ENCODE results near the gene STC2. TPM values are rescaled to one million over a fixed set of nuclear protein-coding genes. Genes with fewer than 3 reads are reported as not detected.

STC2 gene
- total and polyA plus RNA-seq, 3 donors from 2014 or later, result 0.87 to 2.0 (median 2.0) TPM

- Histone ChIP-seq H3K4me3 (no peak overlapping the region), H3K27ac (no peak overlapping the region), H3K9me3 (no peaks in the 10 kb centered on the region), H3K27me3 (no peaks in the 10 kb centered on the region), H3K36me3 (ENCODE audit: low read depth, missing control alignments) (no peaks in the 10 kb centered on the region), H3K4me1 (no peaks in the 10 kb centered on the region)
- no peak for TF ChIP-seq POLR2A (IDR thresholded peaks at IDR 0.05)
- TF ChIP-seq, protein P1, sequence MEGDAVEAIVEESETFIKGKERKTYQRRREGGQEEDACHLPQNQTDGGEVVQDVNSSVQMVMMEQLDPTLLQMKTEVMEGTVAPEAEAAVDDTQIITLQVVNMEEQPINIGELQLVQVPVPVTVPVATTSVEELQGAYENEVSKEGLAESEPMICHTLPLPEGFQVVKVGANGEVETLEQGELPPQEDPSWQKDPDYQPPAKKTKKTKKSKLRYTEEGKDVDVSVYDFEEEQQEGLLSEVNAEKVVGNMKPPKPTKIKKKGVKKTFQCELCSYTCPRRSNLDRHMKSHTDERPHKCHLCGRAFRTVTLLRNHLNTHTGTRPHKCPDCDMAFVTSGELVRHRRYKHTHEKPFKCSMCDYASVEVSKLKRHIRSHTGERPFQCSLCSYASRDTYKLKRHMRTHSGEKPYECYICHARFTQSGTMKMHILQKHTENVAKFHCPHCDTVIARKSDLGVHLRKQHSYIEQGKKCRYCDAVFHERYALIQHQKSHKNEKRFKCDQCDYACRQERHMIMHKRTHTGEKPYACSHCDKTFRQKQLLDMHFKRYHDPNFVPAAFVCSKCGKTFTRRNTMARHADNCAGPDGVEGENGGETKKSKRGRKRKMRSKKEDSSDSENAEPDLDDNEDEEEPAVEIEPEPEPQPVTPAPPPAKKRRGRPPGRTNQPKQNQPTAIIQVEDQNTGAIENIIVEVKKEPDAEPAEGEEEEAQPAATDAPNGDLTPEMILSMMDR (IDR thresholded peaks at IDR 0.05), result no peak
- intact Hi-C loops (cut with DNase I; ENCODE audit: low total_unique reads), result no loop called here
- no peak for DNase-seq
- WGBS, 2 donors, result 34 to 48% methylated on average over 6 of the region's 6 CpGs
Measured at GRCh38 chr5:173281910-173282309, 46.3 kb downstream of the STC2 start.

DNA sequence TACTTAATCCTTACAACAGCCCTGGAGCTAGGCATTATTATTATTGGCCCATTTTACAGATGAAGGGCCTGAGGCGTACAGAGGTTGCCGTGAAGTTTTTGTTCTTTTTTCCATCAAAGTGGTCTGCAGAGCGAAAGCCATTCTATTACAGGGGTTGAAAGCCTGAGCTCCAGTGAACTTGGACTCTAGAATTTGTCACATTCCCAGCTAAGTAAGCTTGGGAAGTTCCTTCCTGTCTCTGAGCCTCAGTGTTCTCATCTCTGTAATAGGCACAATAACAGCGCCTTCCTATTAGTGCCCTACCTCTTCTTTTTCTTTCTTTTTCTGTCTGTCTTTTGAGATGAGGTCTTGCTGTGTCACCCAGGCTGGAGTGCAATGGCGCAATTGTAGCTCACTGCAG lies 49.0 kb downstream of the STC2 start:
- TF ChIP-seq, protein P1 (IDR thresholded peaks at IDR 0.05), result no peak
- TF ChIP-seq POLR2A (IDR thresholded peaks at IDR 0.05), result no peak
- Histone ChIP-seq H3K27ac (no peak overlapping the region), H3K4me1 (no peaks in the 10 kb centered on the region), H3K36me3 (ENCODE audit: low read depth, missing control alignments) (no peaks in the 10 kb centered on the region), H3K9me3 (no peaks in the 10 kb centered on the region), H3K4me3 (no peak overlapping the region), H3K27me3 (no peaks in the 10 kb centered on the region)
- WGBS, 2 donors, result 96% methylated on average over 5 of the region's 5 CpGs
- DNase-seq, result no peak
- intact Hi-C loops (cut with DNase I; ENCODE audit: low total_unique reads), result no loop called here

DNA sequence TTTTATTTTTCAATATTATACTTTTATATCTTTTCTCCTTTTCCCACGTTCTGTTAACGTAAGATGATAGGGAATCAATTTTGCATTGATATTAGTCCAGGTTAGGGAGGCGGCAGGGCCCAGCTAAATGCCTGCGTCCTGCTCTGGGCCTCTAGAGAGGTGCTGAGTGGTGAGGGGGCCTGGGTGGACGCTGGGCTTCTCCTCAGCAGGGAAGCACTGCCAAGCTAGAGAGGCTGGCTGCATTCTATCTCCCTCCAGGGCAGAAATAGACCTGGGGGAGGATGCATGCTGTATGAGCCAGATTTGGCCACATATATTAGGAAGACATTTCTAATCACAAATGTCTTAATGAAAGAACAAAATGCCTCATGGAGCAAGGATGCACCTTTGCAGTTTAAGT lies 49.6 kb downstream of the STC2 start:
- 74 to 86% methylated on average over 5 of the region's 5 CpGs for WGBS, 2 donors
- TF ChIP-seq POLR2A (IDR thresholded peaks at IDR 0.05), result no peak
- TF ChIP-seq, protein P1 (IDR thresholded peaks at IDR 0.05), result no peak
- no peaks in the 10 kb centered on the region for H3K27me3 ChIP-seq
- no peaks in the 10 kb centered on the region for H3K4me1 ChIP-seq
- H3K36me3 ChIP-seq (ENCODE audit: low read depth, missing control alignments), result no peaks in the 10 kb centered on the region
- no peak overlapping the region for H3K27ac ChIP-seq
- no peaks in the 10 kb centered on the region for H3K9me3 ChIP-seq
- intact Hi-C loops (cut with DNase I; ENCODE audit: low total_unique reads), result no loop called here
- no peak overlapping the region for H3K4me3 ChIP-seq
- no peak for DNase-seq

GRCh38 chr5:173278172-173278571 lies 50.0 kb downstream of the STC2 start:
- DNase-seq, result no peak
- TF ChIP-seq, protein P1 (IDR thresholded peaks at IDR 0.05), result no peak
- no peak for TF ChIP-seq POLR2A (IDR thresholded peaks at IDR 0.05)
- no peaks in the 10 kb centered on the region for H3K4me1 ChIP-seq
- no peaks in the 10 kb centered on the region for H3K27me3 ChIP-seq
- 76 to 85% methylated on average over 9 of the region's 9 CpGs for whole genome bisulfite sequencing, 2 donors
- intact Hi-C loops (cut with DNase I; ENCODE audit: low total_unique reads), result no loop called here
- H3K36me3 ChIP-seq (ENCODE audit: low read depth, missing control alignments), result no peaks in the 10 kb centered on the region
- no peak overlapping the region for H3K4me3 ChIP-seq
- no peak overlapping the region for H3K27ac ChIP-seq
- H3K9me3 ChIP-seq, result no peaks in the 10 kb centered on the region

- TF ChIP-seq, protein P1 (IDR thresholded peaks at IDR 0.05), result no peak
- no peak for TF ChIP-seq POLR2A (IDR thresholded peaks at IDR 0.05)
- H3K4me1 ChIP-seq, result no peaks in the 10 kb centered on the region
- no peaks in the 10 kb centered on the region for H3K27me3 ChIP-seq
- H3K36me3 ChIP-seq (ENCODE audit: low read depth, missing control alignments), result no peaks in the 10 kb centered on the region
- no peaks in the 10 kb centered on the region for H3K9me3 ChIP-seq
- H3K4me3 ChIP-seq, result no peak overlapping the region
- 95 to 97% methylated on average over 1 of the region's 1 CpG for WGBS, 2 donors
- H3K27ac ChIP-seq, result no peak overlapping the region
- DNase-seq, result no peak
- intact Hi-C loops (cut with DNase I; ENCODE audit: low total_unique reads), result no loop called here
Measured at GRCh38 chr5:173274771-173275170, 53.4 kb downstream of the STC2 start.

Data from testis (tissue), 3 donors.